GM12874 (cell line): ENCODE data around the gene TSPAN9.

Experiments used
- TF ChIP-seq, protein P1 (sequence below): IDR thresholded peaks from 2 replicates; pipeline ENCODE4 v1.5.1; 2011; ENCODE audit warnings: low read depth, mild to moderate bottlenecking, control low read depth, low read length, moderate library complexity; ENCODE audit not compliant: insufficient read depth

The TSPAN9 gene

DNA sequence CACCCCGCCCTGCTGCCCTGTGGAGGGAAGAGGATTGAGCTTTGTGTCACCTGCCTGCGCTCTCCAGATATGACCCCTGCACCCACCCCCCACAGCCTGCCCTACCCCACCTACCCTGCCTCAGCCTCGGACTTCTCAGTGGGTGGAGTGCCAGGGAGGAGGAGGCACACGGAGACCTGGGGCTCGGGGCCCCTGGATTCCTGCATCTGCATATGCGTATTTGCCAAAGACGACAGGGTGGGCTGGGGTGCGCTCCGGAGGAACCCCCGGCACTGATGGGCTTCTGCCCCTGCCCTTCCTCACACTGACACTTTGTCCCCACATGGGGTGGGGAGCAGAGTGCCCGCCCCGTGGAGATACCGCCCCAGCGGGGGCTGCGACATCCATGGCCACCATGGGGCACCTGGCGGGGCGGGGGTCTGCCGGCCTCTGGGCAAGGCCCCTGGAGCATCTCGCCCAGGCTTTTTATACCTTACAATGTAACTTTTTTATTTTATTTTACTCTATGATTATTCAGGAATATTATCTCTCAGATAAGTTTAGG, 206.0 kb downstream of the TSPAN9 start:
- TF ChIP-seq, protein P1, sequence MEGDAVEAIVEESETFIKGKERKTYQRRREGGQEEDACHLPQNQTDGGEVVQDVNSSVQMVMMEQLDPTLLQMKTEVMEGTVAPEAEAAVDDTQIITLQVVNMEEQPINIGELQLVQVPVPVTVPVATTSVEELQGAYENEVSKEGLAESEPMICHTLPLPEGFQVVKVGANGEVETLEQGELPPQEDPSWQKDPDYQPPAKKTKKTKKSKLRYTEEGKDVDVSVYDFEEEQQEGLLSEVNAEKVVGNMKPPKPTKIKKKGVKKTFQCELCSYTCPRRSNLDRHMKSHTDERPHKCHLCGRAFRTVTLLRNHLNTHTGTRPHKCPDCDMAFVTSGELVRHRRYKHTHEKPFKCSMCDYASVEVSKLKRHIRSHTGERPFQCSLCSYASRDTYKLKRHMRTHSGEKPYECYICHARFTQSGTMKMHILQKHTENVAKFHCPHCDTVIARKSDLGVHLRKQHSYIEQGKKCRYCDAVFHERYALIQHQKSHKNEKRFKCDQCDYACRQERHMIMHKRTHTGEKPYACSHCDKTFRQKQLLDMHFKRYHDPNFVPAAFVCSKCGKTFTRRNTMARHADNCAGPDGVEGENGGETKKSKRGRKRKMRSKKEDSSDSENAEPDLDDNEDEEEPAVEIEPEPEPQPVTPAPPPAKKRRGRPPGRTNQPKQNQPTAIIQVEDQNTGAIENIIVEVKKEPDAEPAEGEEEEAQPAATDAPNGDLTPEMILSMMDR: no peak

DNA sequence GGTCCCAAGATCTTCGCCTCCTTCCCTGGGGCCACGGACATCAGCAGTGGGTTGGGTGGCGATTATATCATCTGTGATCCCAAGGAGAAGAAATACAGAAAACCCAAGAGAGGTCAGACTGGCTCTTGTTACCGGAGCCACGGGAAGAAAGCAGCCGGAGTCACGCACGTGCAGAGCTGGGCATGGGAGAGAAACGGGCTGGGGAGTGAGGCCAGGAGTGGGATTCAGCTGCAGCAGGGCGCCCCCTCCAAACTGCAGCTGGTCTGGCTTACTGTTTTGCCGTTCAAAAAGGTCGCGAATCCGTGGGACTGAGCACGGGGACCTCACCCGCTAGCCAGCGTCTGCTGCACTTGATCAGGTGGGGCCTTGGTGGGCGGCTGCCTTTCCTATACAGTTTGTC, 207.2 kb downstream of the TSPAN9 start:
- TF ChIP-seq, protein P1: no peak

DNA sequence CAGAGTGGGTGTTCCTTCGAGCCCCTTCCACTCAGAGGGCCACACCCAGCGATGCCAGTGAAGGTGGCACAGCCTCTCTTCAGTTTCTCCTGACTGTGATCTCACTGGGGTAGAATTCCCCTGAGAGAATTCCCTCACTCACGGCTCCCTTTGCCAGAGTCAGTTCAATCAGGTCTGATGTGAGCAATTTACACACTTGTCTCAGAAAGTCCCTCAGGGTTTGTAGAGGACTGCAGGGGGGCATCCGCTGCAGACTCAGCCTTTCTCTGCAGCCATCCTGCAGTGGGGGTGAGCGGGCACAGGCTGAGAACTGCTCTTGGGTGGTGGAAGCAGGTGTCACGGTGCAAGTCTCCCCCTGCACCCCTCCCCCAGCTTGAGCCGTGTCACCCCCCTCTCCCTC, 208.4 kb downstream of the TSPAN9 start:
- TF ChIP-seq, protein P1: no peak

DNA sequence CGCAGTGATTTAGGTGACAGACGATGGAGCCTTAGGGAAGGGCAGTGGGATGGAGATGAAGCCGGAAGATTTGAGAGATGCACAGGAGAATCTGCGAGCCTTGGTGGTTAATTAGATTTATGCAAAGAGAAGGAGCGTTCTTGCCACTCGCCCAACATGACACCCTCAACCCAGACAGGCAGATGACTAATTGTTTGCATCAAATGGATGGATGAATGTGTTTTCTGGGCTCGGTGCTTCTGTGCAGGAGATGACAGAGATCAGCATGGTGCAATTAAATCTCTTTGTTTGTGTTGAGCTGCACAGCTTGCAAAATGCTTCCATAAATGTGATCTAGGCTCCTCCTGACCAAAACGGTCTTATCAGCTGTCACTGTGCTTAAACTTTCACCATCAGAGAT, 211.5 kb downstream of the TSPAN9 start:
- TF ChIP-seq, protein P1: no peak

DNA sequence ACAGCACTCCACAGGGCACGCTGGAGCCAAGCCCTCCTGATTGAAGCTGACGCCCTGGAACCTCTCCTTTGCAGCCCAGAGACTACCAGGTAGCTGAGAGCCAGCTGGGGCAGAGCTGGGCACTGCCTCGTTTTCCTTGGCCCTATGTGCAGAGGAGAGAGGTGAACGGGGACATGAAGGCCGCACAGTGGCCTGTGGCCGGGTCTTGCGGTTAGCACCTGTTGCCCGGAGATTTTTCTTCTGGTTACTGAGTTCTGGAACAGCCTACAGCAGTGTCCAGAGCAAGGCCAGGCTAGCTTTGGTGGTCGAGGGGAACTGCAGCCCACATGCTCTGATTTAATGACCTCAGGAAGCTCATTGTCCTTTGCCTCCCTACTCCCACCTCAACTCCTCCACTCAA, 212.5 kb downstream of the TSPAN9 start:
- TF ChIP-seq, protein P1: no peak

DNA sequence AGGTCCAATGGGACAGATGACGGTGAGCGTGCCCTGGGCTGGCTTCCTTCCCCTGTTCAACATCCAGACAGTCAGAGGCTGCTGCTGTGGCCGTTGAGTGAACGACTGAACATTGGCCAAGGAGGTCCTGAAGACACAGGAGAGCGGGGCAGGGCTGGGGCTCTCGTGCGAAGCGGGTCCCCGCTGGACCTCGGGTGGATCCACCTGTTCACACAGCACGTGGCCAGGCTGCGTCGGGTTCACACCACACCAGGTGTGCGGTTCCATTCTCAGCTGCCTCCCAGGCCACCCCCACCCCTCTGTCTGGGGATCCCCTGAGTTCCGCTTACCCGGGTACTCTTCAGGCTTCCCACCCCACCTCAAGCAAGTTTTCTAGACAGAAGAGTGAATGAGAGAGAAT, 214.8 kb downstream of the TSPAN9 start:
- TF ChIP-seq, protein P1: no peak

DNA sequence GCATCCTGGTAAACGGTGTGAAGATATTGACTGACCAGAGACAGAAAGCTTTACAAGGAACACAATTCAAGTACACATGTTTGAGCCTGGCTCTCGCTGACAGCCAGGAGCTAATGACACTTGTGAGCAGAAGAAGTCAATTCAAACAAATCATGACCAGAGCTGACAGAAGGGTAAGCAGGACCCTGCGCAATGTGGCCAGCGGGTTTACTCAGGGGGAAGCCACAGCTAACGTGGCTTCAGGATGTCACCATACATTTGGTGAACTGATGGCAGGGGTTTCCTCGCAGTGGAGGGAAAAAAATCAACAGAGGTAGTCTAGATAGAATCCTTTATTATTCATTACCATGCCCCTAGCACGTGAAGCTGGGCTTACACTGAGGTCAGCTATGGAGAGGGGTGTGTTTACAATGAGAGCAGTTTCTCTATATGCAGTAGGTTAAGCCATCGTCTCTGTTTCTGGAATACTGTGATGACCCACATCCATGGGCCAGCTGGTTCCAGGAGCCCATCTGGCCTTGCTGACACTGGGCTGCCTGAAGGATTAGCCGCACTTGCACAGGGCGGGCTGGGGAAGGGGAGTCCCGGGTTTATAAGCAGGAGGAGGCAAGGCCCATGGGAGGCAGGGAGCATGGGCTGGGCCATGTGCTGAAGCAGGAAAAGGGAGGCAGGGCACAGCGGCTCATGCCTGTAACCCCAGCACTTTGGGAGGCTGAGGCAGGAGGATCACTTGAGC, 215.7 kb downstream of the TSPAN9 start:
- TF ChIP-seq, protein P1: no peak
